PC-9 (cell line): ENCODE data around the gene TPSG1. TPM values are rescaled to one million over a fixed set of nuclear protein-coding genes. Genes with fewer than 3 reads are reported as not detected.
"Not testable (repeated sequence)": the region's sequence is repeated elsewhere in the genome, so short reads cannot be mapped to it uniquely, and the experiment has no call there.

Experiments used
- BruUV-seq: library from RNA; stranded (reverse); fragments of 400-500 nt; replicated peaks from 2 replicates; lab custom pipeline; 2021; lab: Mats Ljungman, UMichigan
- CTCF ChIA-PET: fragments of 300-600 bp; sonication (Branson Sonifier 250); formaldehyde crosslinking; loops from one replicate; lab custom pipeline; 2022; ENCODE audit warnings: antibody characterized with exemption; lab: Charles Lee
- POLR2A ChIA-PET: fragments of 300-600 bp; sonication (Branson Sonifier 250); formaldehyde crosslinking; loops from one replicate; lab custom pipeline; 2022; ENCODE audit warnings: antibody characterized with exemption; ENCODE audit not compliant: unreplicated experiment; lab: Charles Lee
- DNase-seq, 2 experiments: peaks; one replicate each; pipeline versions ENCODE4 v3.0.0 to v3.0.0-alpha.2; 2015 to 2022; ENCODE audit warnings: mixed read lengths in 1 of 2
- H2AFZ ChIP-seq: fragments of 200-600 bp; sonication (generic); 2 replicates; pipeline ENCODE4 v1.8.1; 2017; ENCODE audit warnings: antibody characterized with exemption
- H3F3A ChIP-seq: fragments of 200-600 bp; sonication (generic); 2 replicates; pipeline ENCODE4 v1.8.1; 2017; ENCODE audit warnings: antibody characterized with exemption, mild to moderate bottlenecking, low read depth; ENCODE audit not compliant: insufficient read depth
- H3K27ac ChIP-seq: fragments of 200-600 bp; sonication (generic); 2 replicates; pipeline ENCODE4 v1.6.1; 2016; ENCODE audit warnings: mixed run types
- H3K27me3 ChIP-seq: fragments of 200-600 bp; sonication (generic); 2 replicates; pipeline ENCODE4 v1.6.1; 2016; ENCODE audit warnings: low read depth, mixed run types; ENCODE audit not compliant: insufficient read depth
- H3K36me3 ChIP-seq: fragments of 200-600 bp; sonication (generic); 2 replicates; pipeline ENCODE4 v1.6.1; 2016; ENCODE audit warnings: low read depth, mixed run types
- H3K4me1 ChIP-seq: fragments of 200-600 bp; sonication (generic); replicated peaks from 2 replicates; pipeline ENCODE4 v1.6.1; 2016; ENCODE audit warnings: mixed run types; ENCODE audit not compliant: insufficient read depth
- H3K4me2 ChIP-seq: fragments of 200-600 bp; sonication (generic); 2 replicates; pipeline ENCODE4 v1.6.1; 2017; ENCODE audit warnings: mixed run types
- H3K4me3 ChIP-seq: fragments of 200-600 bp; sonication (generic); 2 replicates; pipeline ENCODE4 v1.6.1; 2016; ENCODE audit warnings: mixed run types
- H3K79me2 ChIP-seq: fragments of 200-600 bp; sonication (generic); 2 replicates; pipeline ENCODE4 v1.6.1; 2017; ENCODE audit warnings: low read depth, mixed run types
- H3K9me2 ChIP-seq: fragments of 200-600 bp; sonication (generic); 2 replicates; pipeline ENCODE4 v1.8.1; 2017; ENCODE audit warnings: mild to moderate bottlenecking; ENCODE audit not compliant: insufficient read depth
- H3K9me3 ChIP-seq: fragments of 200-600 bp; sonication (generic); 2 replicates; pipeline ENCODE4 v1.8.1; 2016; ENCODE audit warnings: low read depth; ENCODE audit not compliant: insufficient read depth
- H4K20me1 ChIP-seq: fragments of 200-600 bp; sonication (generic); 2 replicates; pipeline ENCODE4 v1.8.1; 2017; ENCODE audit not compliant: insufficient read depth
- CTCF ChIP-seq: fragments of 200-600 bp; sonication (generic); conservative IDR thresholded peaks from 2 replicates; pipeline ENCODE4 v1.6.1; 2017; ENCODE audit warnings: mixed run types, antibody characterized with exemption, mild to moderate bottlenecking, moderate library complexity
- EZH2 ChIP-seq: fragments of 200-600 bp; sonication (generic); IDR thresholded peaks from 2 replicates; pipeline ENCODE4 v1.8.0; 2017; ENCODE audit warnings: antibody characterized with exemption, low read depth
- intact Hi-C: fragments of 100-400 bp; cut with micrococcal nuclease; formaldehyde crosslinking; loops from one replicate; pipeline ENCODE4 v1.10.0; 2022; ENCODE audit not compliant: unreplicated experiment
- total RNA-seq: library from RNA; stranded (reverse); gene quantifications from 2 replicates; pipeline ENCODE4 v1.2.3, GENCODE V29; 2021

TPSG1 gene
- total RNA-seq, 1 experiment from 2014 or later, result not detected

DNA sequence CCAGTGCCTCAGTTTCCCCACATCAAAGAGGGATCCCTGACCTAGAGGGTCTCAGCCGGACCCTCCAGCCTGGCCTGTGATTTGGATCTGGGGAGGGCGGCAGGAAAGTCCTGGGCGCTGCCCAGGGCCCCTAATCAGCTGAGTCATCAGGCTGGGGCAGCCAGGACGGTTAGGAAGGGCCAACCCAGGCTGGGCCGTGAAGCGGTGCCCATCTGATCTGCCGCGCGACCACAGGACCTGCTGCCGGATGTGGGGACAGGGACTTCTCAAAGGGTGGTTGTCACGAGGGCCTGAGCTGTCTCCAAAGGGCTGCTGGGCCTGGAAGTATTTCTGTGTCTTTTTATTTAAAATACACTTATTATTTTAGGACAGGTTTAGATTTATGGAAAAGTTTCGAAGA, 19.8 kb upstream of the TPSG1 start:
- no peak overlapping the region for H2AFZ ChIP-seq
- H3K79me2 ChIP-seq, result no peaks in the 10 kb centered on the region
- no peak for TF ChIP-seq CTCF
- no peak for TF ChIP-seq EZH2
- POLR2A ChIA-PET, result no interaction called here
- no peaks in the 10 kb centered on the region for H3K9me2 ChIP-seq
- peaks cover 8% of the 10 kb centered on the region; the same call in 1 of the 2 replicates for H3K27me3 ChIP-seq
- H3F3A ChIP-seq, result peaks cover 6% of the 10 kb centered on the region; the same call in 1 of the 2 replicates
- intact Hi-C loops, result no loop called here
- H3K4me2 ChIP-seq, result no peak overlapping the region
- no peaks in the 10 kb centered on the region for H3K9me3 ChIP-seq
- no peaks in the 10 kb centered on the region for H3K36me3 ChIP-seq
- DNase-seq, result no peak
- H4K20me1 ChIP-seq, result no peaks in the 10 kb centered on the region; the same call in 1 of the 2 replicates
- H3K27ac ChIP-seq, result no peak overlapping the region
- no peaks in the 10 kb centered on the region for H3K4me1 ChIP-seq
- BruUV-seq, result no TSS peak
- no peak overlapping the region for H3K4me3 ChIP-seq
- CTCF ChIA-PET, result no interaction called here

- H3K27me3 ChIP-seq, H3F3A ChIP-seq, H3K9me2 ChIP-seq, H3K4me3 ChIP-seq, H4K20me1 ChIP-seq, H3K9me3 ChIP-seq, H3K36me3 ChIP-seq, BruUV-seq, H3K79me2 ChIP-seq, H3K4me1 ChIP-seq, intact Hi-C loops, CTCF ChIA-PET, H3K27ac ChIP-seq, H2AFZ ChIP-seq, DNase-seq, H3K4me2 ChIP-seq: not testable (repeated sequence)
- POLR2A ChIA-PET, result interaction anchor here (0.7 kb wide), 1 partner anchor 217 kb away, joined by 3 read pairs; no protein-coding TSS in a partner anchor
Observed at GRCh38 chr16:1243907-1244850, 19.1 kb upstream of the TPSG1 start.

GRCh38 chr16:1243363-1243762, 18.3 kb upstream of the TPSG1 start:
- H4K20me1 ChIP-seq, H3K4me3 ChIP-seq, H3K9me3 ChIP-seq, intact Hi-C loops, CTCF ChIA-PET, BruUV-seq, DNase-seq, H3F3A ChIP-seq, H3K9me2 ChIP-seq, H3K36me3 ChIP-seq, H2AFZ ChIP-seq, H3K27me3 ChIP-seq, H3K79me2 ChIP-seq, H3K4me2 ChIP-seq, H3K27ac ChIP-seq, H3K4me1 ChIP-seq: not testable (repeated sequence)
- POLR2A ChIA-PET, result interaction anchor here (0.7 kb wide), 1 partner anchor 218 kb away, joined by 3 read pairs; no protein-coding TSS in a partner anchor

GRCh38 chr16:1241081-1241480, 16.0 kb upstream of the TPSG1 start:
- DNase-seq, H2AFZ ChIP-seq, CTCF ChIA-PET, H3K27ac ChIP-seq, H4K20me1 ChIP-seq, H3K79me2 ChIP-seq, H3K4me3 ChIP-seq, H3K36me3 ChIP-seq, intact Hi-C loops, H3K9me3 ChIP-seq, BruUV-seq, H3K4me2 ChIP-seq, H3F3A ChIP-seq, H3K27me3 ChIP-seq, H3K9me2 ChIP-seq, POLR2A ChIA-PET, H3K4me1 ChIP-seq: not testable (repeated sequence)

DNA sequence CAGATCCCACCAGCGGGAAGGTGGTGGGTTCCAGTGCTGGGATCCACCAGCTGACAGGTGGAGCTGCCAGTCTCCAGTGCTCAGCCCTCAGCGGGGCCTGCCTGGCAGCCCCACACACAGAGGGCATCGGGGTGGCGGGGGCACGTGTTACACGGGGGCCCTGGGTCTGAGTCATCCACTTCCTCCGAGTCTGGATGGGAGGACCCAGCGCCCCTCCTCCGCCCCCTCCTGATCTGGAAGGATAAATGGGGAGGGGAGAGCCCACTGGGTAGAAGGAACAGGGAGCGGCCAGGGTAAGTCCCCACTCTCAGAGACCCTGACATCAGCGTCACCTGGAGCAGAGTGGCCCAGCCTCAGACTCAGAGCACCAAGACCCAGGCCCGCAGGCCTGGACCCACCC, 15.4 kb upstream of the TPSG1 start, which contains the start of gene TPSAB1:
TPSAB1 (plus strand) TSS at position 270 of the 400 bp plus-strand sequence. CDS start 234 bp downstream, outside the sequence.
- not testable (repeated sequence) for H3K4me2 ChIP-seq, BruUV-seq

DNA sequence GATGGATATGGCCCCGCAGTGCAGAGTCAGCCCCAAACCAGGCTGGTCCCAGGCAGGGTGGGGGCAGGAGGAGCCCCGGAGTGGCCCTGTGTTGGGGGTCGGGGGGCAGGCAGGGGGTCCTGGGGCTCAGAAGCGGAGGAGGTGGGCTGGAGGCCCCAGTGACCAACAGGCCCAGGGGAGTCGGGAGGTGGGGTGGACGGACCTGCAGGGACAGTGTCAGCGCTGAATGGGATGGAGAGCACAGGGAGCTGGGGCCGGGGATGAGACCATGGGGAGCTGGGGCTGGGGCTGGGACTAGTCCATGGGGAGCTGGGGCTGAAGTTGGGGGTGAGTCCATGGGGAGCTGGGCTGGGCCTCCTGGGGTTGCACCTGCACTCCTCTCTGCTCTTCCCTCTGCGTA, 14.5 kb upstream of the TPSG1 start:
- BruUV-seq, POLR2A ChIA-PET, H4K20me1 ChIP-seq, H3K9me2 ChIP-seq, H3K4me1 ChIP-seq, intact Hi-C loops, H3K27me3 ChIP-seq, H3K4me3 ChIP-seq, DNase-seq, H3K9me3 ChIP-seq, H3K27ac ChIP-seq, H3K79me2 ChIP-seq, H3F3A ChIP-seq, CTCF ChIA-PET, H3K4me2 ChIP-seq, H3K36me3 ChIP-seq, H2AFZ ChIP-seq: not testable (repeated sequence)

More for the DNA sequence above, 15.4 kb upstream of the TPSG1 start, which contains the start of gene TPSAB1:
- H3F3A ChIP-seq, DNase-seq, H3K4me3 ChIP-seq, H3K36me3 ChIP-seq, POLR2A ChIA-PET, H3K27me3 ChIP-seq, H3K9me2 ChIP-seq, H2AFZ ChIP-seq, intact Hi-C loops, CTCF ChIA-PET, H3K27ac ChIP-seq, H3K79me2 ChIP-seq, H3K4me1 ChIP-seq, H4K20me1 ChIP-seq, H3K9me3 ChIP-seq: not testable (repeated sequence)
